HepG2 (cell line): ENCODE results near the gene ENPP7. TPM values are rescaled to one million over a fixed set of nuclear protein-coding genes. Genes with fewer than 3 reads are reported as not detected.

Experiments
- ARID5B ChIP-seq: IDR thresholded peaks from 2 replicates; pipeline ENCODE4 v1.4.0; 2020; ENCODE audit warnings: mild to moderate bottlenecking, missing genetic modification reagents
- BRD4 ChIP-seq: sonication (generic); formaldehyde crosslinking; IDR thresholded peaks from 2 replicates; pipeline ENCODE4 v1.4.0; 2020; ENCODE audit warnings: missing genetic modification reagents
- CENPX ChIP-seq: sonication (generic); formaldehyde crosslinking; IDR thresholded peaks from 2 replicates; pipeline ENCODE4 v1.9.0; 2021; ENCODE audit warnings: mild to moderate bottlenecking, missing genetic modification reagents, moderate library complexity
- HOXA9 ChIP-seq: sonication (generic); formaldehyde crosslinking; IDR thresholded peaks from 2 replicates; pipeline ENCODE4 v1.8.1; 2022; ENCODE audit warnings: missing genetic modification reagents, mild to moderate bottlenecking, moderate library complexity, borderline replicate concordance
- KDM2A ChIP-seq: sonication (generic); formaldehyde crosslinking; IDR thresholded peaks from 2 replicates; pipeline ENCODE4 v1.4.0; 2020; ENCODE audit warnings: low read depth, missing genetic modification reagents, borderline replicate concordance
- MEIS1 ChIP-seq: sonication (generic); formaldehyde crosslinking; IDR thresholded peaks from 2 replicates; pipeline ENCODE4 v1.9.0; 2021; ENCODE audit warnings: mild to moderate bottlenecking, missing genetic modification reagents, moderate library complexity, borderline replicate concordance
- PHF20 ChIP-seq: sonication (generic); formaldehyde crosslinking; IDR thresholded peaks from 2 replicates; pipeline ENCODE4 v1.5.0; 2020; ENCODE audit warnings: mild to moderate bottlenecking, missing genetic modification reagents
- RBM39 ChIP-seq: fragments of 200-400 bp; formaldehyde crosslinking; IDR thresholded peaks from one replicate; pipeline ENCODE4 v1.6.1; 2018; ENCODE audit warnings: antibody characterized with exemption, mild to moderate bottlenecking, low read depth, low read length; ENCODE audit not compliant: poor library complexity, severe bottlenecking
- SMARCC2 ChIP-seq: fragments of 450-650 bp; IDR thresholded peaks from 2 replicates; pipeline ENCODE4 v1.6.1; 2017; ENCODE audit warnings: antibody characterized with exemption, mild to moderate bottlenecking
- SUZ12 ChIP-seq: fragments of 150-350 bp; IDR thresholded peaks from 2 replicates; pipeline ENCODE4 v1.6.1; 2014; ENCODE audit warnings: low read depth, low read length
- ZFP36 ChIP-seq: fragments of 150-350 bp; IDR thresholded peaks from 2 replicates; pipeline ENCODE4 v1.6.1; 2018; ENCODE audit warnings: borderline replicate concordance, low read length, low read depth; ENCODE audit not compliant: partially characterized antibody
- ZNF143 ChIP-seq: sonication (generic); formaldehyde crosslinking; IDR thresholded peaks from 2 replicates; pipeline ENCODE4 v1.4.0; 2020; ENCODE audit warnings: missing genetic modification reagents
- ZNF652 ChIP-seq: IDR thresholded peaks from 2 replicates; pipeline ENCODE4 v1.6.1; 2016; ENCODE audit warnings: low read depth, borderline replicate concordance
- ZNF670 ChIP-seq: sonication (generic); formaldehyde crosslinking; IDR thresholded peaks from 2 replicates; pipeline ENCODE4 v1.8.0; 2022; ENCODE audit warnings: mild to moderate bottlenecking, missing genetic modification reagents, borderline replicate concordance
- polyA plus RNA-seq, 8 experiments: library from polyadenylated mRNA; depleted of rRNA in 3 of 8; stranded (reverse) in 7 of 8; unstranded in 1 of 8; fragments of >200 nt; fragmentation: Illumina TruSeq in 4 of 8; extraction: Trizol in 4 of 8; gene quantifications; 2 replicates each; pipeline versions ENCODE4 v1.2.1 to v1.2.3, GENCODE V29; 2011 to 2016; ENCODE audit warnings: low read depth in 4 of 8, missing spikeins in 1 of 8, mixed read lengths in 1 of 8; ENCODE audit not compliant: insufficient read depth in 1 of 8
- total RNA-seq, 5 experiments: library from RNA; depleted of rRNA; stranded (reverse); fragments of >200 nt; fragmentation: Illumina TruSeq; extraction: Trizol; gene quantifications; 2 replicates each; pipeline ENCODE4 v1.2.3, GENCODE V29; 2016; ENCODE audit warnings: low read depth in 1 of 5
- TF ChIP-seq, protein P1 (sequence below): sonication (generic); formaldehyde crosslinking; IDR thresholded peaks from 2 replicates; pipeline ENCODE4 v1.5.1; 2020; ENCODE audit warnings: missing genetic modification reagents, mild to moderate bottlenecking, borderline replicate concordance
- TF ChIP-seq, protein P2 (sequence below): sonication (generic); formaldehyde crosslinking; IDR thresholded peaks from 2 replicates; pipeline ENCODE4 v1.4.0; 2020; ENCODE audit warnings: missing genetic modification reagents

ENPP7 gene
- total and polyA plus RNA-seq, 2 of the 13 experiments (the other 11 are each of a cell fraction or from before 2014, with no cell fraction given), result 1.1 to 2.2 TPM

DNA sequence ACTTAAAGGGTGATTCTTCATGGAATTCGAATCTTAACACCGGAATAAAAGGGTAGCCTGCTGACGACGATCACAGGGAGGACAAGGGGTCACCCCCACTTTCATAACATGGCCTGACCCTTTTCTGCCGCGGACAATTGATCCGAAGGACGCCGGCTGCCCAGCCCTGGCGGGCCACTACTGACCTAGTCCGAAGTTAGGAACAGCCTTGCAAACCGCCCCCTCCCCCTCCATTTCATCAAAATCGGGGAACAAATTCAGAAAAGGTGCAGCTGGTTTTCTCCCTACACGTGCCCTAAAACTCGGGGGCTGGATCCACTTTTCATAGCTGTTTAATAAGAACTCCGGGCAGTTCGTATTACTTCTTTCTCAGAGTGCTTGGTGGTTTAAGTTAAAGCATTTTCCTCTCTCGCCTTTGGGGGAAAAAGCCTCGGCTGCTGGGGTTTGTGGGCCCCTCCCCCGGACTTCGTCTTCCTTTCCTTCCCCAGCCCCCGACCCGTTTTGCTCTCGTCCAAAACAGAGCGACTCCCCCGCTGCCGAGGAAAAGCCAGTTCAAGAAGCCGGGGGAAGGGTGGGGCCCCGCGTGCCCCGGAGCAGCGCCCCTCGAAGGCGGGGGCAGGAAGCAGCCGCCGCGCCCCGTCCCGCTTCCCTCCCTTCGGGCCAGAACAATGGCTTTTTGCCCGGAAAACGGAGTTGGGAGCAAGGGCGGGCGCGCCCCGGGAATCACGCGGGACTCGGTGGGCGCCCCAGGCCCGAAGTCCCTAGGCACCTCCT, 46.6 kb downstream of the ENPP7 start (continued):
- TF ChIP-seq ARID5B, result peak; percentile 57
- no peak for TF ChIP-seq PHF20
- TF ChIP-seq, protein P1, sequence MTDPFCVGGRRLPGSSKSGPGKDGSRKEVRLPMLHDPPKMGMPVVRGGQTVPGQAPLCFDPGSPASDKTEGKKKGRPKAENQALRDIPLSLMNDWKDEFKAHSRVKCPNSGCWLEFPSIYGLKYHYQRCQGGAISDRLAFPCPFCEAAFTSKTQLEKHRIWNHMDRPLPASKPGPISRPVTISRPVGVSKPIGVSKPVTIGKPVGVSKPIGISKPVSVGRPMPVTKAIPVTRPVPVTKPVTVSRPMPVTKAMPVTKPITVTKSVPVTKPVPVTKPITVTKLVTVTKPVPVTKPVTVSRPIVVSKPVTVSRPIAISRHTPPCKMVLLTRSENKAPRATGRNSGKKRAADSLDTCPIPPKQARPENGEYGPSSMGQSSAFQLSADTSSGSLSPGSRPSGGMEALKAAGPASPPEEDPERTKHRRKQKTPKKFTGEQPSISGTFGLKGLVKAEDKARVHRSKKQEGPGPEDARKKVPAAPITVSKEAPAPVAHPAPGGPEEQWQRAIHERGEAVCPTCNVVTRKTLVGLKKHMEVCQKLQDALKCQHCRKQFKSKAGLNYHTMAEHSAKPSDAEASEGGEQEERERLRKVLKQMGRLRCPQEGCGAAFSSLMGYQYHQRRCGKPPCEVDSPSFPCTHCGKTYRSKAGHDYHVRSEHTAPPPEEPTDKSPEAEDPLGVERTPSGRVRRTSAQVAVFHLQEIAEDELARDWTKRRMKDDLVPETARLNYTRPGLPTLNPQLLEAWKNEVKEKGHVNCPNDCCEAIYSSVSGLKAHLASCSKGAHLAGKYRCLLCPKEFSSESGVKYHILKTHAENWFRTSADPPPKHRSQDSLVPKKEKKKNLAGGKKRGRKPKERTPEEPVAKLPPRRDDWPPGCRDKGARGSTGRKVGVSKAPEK (CRISPR knock-in tag), result peak; percentile 77; the same call in 1 of the 2 replicates
- no peak for TF ChIP-seq CENPX (CRISPR knock-in tag)
- peak; percentile 51; the same call in 1 of the 2 replicates for TF ChIP-seq ZNF670 (CRISPR knock-in tag)
- no peak for TF ChIP-seq BRD4 (CRISPR knock-in tag)
- no peak for TF ChIP-seq ZNF652 (CRISPR knock-in tag)
- no peak for TF ChIP-seq ZNF143 (CRISPR knock-in tag)
- TF ChIP-seq ZFP36, result no peak
- TF ChIP-seq RBM39, result no peak
- no peak for TF ChIP-seq SMARCC2
- TF ChIP-seq, protein P2, sequence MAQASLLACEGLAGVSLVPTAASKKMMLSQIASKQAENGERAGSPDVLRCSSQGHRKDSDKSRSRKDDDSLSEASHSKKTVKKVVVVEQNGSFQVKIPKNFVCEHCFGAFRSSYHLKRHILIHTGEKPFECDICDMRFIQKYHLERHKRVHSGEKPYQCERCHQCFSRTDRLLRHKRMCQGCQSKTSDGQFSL (CRISPR knock-in tag), result peak; percentile 51; the same call in 1 of the 2 replicates
- TF ChIP-seq HOXA9 (CRISPR knock-in tag), result no peak
- TF ChIP-seq KDM2A, result peak; percentile 70; the same call in 1 of the 2 replicates
- no peak for TF ChIP-seq SUZ12
- no peak for TF ChIP-seq MEIS1 (CRISPR knock-in tag)
